CD4-positive, alpha-beta T cell treated with Interleukin-15 for 4 hours (primary cell): ENCODE measurements around the gene MRPL27.

ENCODE experiments used
- DNase-seq: peaks from one replicate; pipeline ENCODE4 v3.0.0-alpha.2; 2020; ENCODE audit warnings: low spot score

Gene MRPL27

DNA sequence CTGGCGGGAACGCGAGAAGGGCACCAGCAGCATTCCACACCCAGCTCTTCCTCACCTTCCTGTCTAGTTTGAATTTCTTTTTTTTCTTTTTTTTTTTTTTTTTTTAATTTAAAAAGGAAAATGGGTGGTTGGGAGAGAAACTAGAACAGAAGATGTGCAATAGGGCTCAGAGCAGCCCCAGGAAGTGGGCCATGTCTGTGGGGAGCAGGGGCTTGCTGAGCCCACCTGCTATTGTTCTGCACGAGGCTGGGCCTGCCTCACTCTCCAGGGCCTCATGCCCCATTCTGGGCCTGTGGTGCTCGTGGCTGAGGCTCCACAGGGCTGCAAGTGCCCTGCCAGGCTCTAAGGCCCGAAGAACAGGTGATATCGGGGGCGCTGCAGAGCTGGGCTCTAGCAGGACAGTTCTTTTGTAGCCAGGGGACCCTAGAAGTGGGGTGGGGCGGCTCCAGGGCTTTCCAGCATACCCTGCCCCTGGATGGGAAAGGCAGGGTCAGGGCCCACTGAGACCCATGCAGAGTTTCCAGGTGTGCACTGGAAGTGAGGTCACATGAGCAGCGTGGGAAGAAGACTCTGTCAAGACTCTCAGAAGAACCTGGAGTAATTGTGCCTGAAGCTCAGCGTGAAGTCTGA is 12.4 kb downstream of the MRPL27 start:
- no peak for DNase-seq

- no peak for DNase-seq
These were observed 13.0 kb downstream of the MRPL27 start for GRCh38 chr17:50359998-50360461.

- no peak for DNase-seq
These were observed 13.8 kb downstream of the MRPL27 start for GRCh38 chr17:50359005-50359699.

- DNase-seq, result no peak
These were observed 14.8 kb downstream of the MRPL27 start for GRCh38 chr17:50358177-50358576.

DNA sequence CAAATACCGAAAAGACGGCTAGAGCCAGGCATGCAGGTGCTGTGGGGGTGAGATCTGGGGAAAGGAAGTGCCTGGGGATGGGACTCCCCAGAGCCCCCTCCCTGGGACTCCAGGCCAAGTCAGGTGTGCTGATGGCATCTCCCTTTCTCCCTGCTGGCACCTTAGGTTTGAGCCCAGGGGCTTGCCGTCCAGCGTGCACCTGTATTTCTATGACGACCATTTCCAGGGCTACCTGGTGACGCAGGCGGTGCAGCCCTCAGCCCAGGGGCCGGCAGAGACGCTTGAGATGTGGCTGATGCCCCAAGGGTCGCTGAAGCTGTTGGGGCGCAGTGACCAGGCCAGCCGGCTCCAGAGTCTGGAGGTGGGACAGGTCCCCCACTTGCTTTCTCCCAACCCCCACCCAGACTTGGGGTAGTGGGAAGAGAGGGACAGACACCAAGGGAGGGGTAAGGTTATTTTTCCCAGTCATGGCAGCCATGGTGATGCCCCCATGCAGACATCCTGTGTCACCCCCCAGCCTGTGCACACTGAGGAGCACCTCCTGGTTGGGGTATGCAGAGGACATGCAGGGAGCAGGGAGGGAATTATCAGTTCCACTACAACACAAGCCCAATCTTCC is 16.0 kb downstream of the MRPL27 start:
- no peak for DNase-seq

GRCh38 chr17:50356418-50356817 is 16.6 kb downstream of the MRPL27 start:
- DNase-seq, result no peak

- DNase-seq, result no peak
These were observed 17.2 kb downstream of the MRPL27 start for GRCh38 chr17:50355701-50356341.

DNA sequence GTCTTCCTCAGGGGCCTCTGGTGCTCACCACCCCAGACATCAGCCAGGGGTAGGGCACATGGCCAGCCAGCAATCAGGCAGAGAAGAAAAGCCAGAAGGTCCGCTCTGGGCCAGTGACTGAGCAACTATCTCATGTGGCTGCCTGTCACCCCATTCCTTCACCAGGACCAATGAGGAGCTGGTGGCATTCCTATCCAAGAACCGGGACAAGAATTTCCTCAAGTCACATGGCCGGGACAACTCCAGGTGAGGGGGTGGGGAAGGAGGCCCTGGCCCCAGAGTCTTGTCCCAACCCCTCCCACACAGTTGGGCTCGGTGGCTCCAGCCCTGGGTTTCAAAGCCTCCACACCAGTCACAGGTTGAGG is 17.7 kb downstream of the MRPL27 start:
- DNase-seq, result no peak

DNA sequence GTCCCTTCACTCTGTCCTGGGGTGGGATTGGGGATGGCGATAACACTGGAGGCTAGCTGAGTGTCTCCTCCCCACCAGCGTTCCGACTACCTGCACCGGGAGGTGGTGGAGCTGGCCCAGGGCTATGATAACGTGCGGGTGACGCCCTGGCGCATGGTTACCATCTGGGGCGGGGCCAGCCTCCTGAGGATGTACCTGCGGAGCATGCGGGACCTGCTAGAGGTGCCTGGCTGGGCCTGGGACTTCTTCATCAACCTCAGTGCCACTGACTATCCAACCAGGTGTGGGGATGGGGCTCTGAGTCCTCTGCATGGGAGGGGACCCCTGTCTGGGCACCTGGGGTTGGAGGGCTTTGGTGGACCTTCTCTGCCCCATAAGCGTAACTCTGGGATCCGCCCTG is 18.2 kb downstream of the MRPL27 start:
- no peak for DNase-seq

DNA sequence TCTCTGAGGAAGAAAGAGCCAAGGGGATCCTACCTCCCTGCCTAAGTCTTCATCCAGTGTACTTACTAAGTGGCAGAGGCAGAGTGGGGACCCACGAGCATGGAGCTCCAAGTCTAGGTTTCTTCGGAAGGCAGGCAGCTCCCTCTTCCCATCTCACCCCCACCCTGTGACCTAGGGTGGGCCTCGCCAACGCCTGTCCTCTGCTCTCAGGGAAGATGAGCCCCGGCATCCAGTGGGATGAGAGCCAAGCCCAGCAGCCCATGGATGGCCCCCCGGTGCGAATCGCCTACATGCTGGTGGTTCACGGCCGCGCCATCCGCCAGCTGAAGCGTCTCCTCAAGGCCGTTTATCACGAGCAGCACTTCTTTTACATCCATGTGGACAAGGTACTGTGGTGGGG is 18.8 kb downstream of the MRPL27 start:
- DNase-seq, result no peak

DNA sequence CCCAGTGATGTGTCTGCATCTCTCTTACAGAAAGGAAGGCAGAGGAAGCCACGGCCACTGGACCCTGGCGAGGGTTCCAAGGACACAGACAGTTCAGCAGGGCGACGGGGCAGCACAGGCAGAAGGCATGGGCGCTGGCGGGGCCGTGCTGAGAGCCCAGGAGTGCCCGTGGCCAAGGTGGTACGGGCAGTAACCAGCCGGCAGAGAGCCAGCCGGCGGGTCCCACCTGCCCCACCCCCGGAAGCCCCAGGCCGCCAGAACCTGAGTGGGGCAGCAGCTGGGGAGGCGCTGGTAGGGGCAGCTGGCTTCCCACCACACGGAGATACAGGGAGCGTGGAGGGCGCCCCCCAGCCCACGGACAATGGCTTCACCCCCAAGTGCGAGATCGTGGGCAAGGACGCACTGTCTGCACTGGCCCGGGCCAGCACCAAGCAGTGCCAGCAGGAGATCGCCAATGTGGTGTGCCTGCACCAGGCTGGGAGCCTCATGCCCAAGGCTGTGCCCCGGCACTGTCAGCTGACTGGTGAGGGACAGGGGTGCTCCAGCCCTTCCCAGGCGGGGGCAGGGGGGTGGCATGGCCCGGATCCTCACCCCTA is 19.3 kb downstream of the MRPL27 start:
- no peak for DNase-seq

DNA sequence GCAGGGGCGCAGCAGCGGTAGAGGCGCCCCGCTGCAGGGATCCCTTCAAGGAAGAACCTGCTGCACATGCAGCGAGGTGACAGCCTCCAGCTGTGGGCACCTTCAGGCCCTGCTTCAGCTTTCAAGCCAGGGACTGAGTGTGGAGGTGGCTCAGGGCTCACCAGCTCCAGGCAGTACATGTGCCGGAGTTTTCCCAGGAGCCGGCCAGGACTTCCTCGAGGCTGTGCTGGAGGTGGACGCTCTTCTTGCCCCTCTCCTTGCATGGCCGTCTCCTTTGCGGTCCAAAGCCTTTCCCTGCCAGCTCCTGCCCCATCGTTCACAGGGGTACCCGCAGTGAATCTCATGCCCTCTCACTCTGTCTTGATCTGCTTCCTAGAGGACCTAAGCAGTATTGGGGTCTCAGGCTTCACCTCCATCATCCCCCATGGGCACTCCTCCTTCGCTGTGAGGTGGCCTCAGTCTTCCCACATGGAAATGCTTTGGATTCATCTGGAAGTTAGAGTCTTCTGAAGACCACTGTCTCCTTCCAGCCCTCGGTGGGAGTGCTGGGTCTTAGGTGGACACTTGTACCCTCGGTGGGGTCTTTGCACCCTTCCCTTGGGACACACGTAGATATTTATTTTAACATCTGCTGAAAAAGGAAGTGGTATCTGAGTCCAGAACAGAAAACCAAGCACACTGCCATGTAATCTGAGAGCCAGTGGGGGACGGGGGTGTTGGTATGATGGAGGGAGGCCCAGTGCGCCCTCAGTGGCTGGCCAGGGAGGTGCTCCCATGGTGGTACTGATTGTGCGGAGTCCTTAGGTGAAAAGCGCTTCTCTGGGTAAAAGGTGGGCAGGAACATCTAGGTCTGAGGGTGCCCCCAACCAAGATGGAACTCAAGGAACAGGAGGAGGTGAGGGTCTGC is 20.0 kb downstream of the MRPL27 start:
- no peak for DNase-seq

DNA sequence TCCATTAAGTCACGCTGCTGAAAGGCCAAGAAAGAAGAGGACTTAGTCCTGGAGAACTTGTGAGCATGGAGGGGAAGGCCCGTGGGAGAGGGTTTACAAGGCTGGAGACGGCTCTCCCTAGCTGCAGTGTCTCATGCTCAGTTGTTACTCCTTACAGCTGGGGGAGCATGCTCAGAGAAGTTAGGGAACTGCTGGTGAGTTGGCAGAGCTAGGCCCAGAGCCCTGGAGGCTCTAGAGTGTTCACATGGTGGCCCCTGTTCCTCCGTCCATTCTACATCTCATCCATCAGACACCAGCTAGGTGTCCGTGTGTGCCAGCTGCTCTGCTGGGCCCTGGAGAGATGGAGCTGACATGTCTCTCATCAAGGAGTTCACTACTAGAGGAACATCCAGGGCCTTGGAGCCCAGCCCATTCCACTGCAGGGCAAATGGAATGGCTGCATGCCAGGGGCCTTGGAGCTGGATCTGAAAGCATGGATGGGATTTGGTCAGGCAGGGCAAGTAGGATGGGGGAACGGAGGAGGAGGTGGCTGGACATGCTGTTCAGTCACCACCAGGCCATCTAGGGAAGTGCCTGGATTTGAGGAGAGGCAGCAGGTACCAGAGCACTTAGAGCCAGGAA is 20.8 kb downstream of the MRPL27 start:
- no peak for DNase-seq

DNA sequence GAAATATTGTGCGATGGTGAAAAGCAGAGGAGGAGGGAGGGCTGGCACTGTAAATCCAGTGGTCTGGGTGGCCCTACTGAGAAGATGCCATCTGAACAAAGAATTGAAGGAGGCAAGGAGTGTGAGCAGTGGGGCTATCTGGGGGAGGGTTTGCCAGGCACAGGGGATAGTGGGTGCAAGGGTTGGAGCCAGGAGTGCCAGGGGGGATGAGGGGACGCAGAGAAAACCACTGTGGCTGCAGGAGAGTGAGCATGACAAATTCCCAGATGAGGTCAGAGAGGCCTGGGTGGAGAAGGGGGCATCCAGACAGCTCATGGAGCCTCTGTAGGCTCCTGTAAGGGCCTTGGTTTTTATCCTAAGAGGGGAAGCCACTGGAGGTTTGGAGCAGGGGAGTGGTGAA is 22.3 kb downstream of the MRPL27 start:
- no peak for DNase-seq

DNA sequence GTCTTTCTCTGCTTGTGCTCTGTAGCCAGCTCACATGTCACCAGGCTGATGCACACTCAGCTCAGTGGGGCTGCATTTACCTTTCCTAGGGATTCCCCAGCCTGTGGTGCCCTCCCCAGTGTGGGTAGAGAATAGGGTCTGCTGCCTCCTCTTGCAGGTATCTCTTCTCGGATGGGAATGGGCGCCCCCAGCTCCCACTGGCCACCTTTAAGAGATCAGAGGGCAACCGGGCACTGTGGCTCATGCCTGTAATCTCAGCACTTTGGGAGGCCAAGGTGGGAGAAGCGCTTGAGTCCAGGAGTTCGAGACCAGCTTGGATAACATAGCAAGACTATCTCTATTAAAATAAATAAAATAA is 23.8 kb downstream of the MRPL27 start:
- DNase-seq, result no peak

DNA sequence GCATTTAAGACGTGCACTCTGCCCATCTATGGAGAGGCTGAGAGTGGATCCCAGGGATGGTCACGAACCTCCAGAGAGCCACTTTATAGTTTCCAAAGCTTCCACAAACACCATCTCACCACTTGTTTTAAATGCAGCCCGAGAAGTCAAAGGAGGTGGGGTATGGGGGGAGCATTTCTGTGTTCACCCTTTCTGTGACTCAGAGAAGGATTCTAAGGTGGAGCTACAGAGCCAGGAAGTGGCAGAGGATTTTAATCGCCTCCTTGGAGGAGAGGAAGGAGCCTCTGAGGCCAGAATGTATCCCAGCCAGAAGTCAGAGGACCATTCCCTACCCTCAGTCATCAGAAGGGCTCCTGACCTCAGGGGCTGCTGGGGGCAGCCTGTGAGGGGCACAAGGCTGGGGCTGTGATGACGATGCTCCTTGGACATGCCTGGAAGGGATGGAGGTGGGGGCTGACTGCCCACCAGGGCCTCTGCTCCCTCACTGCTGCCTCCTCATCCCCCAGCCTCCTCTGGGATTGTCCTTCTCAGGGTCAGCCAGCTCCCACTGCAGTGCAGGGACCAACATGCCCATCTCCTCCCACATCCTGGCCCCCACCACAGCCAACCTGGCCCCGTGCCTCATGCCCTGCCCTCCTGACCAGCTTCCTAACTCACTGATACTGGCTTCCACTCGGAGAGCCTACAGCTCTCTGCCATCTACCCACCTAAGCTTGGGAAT is 24.3 kb downstream of the MRPL27 start:
- DNase-seq, result no peak

- no peak for DNase-seq
These were observed 25.1 kb downstream of the MRPL27 start for GRCh38 chr17:50347894-50348291.

GRCh38 chr17:50347117-50347893 is 25.7 kb downstream of the MRPL27 start:
- DNase-seq, result no peak

- DNase-seq, result no peak
These were observed 26.5 kb downstream of the MRPL27 start for GRCh38 chr17:50346313-50347116.
